Stomach (tissue), 4 donors: ENCODE results near the gene RAB5IF.

Experiments used
- POLR2A ChIP-seq, 4 donors: fragments of 450-650 bp; IDR thresholded peaks; one replicate each; pipeline ENCODE4 v1.6.1; 2016; ENCODE audit warnings: antibody characterized with exemption in 4 of 4, control low read depth in 2 of 4, mild to moderate bottlenecking in 1 of 4, moderate library complexity in 1 of 4
- TF ChIP-seq, protein P1 (sequence below), 7 experiments: fragments of 450-650 bp in 4 of 7; fragments of 200-600 bp in 3 of 7; sonication (generic) in 3 of 7; IDR thresholded peaks; one replicate each; pipeline ENCODE4 v1.5.1; 2016 to 2019; ENCODE audit warnings: antibody characterized with exemption in 7 of 7, control low read depth in 2 of 7, mild to moderate bottlenecking in 1 of 7

DNA sequence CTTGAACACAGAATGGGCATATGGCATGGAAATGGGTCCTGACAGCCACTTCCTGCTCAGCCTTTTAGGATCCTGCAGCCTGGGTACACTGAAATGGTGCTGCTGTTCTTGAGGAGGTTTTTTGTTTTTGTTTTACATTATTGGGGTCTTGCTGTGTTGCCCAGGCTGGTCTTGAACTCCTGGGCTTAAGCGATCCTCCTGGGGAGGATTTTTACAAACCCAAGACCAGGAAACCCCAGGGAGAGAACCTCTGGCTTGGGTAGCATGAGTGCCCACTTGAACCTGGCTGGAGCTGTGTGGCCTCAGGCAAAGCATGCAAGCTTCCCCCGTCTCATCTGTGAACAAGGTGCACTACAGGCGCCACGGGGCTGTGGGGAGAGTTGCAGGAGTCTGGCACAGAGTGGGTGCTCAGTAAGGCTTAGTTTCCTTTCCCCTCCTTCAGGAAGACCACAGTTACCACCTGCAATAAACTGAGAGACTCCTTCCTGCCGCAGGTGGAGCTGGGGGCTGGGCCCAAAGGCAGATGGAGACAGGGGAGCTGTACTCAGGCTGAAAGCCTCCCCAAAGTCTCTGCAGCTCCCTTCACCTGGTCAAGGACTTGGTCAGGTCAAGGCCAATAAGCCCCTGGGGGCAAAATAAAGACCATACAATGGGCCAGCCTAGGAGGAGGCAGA is 38.6 kb downstream of the RAB5IF start:
- TF ChIP-seq, protein P1, sequence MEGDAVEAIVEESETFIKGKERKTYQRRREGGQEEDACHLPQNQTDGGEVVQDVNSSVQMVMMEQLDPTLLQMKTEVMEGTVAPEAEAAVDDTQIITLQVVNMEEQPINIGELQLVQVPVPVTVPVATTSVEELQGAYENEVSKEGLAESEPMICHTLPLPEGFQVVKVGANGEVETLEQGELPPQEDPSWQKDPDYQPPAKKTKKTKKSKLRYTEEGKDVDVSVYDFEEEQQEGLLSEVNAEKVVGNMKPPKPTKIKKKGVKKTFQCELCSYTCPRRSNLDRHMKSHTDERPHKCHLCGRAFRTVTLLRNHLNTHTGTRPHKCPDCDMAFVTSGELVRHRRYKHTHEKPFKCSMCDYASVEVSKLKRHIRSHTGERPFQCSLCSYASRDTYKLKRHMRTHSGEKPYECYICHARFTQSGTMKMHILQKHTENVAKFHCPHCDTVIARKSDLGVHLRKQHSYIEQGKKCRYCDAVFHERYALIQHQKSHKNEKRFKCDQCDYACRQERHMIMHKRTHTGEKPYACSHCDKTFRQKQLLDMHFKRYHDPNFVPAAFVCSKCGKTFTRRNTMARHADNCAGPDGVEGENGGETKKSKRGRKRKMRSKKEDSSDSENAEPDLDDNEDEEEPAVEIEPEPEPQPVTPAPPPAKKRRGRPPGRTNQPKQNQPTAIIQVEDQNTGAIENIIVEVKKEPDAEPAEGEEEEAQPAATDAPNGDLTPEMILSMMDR (IDR thresholded peaks at IDR 0.05) = no peak
- TF ChIP-seq POLR2A (IDR thresholded peaks at IDR 0.05) = no peak
